Measurements from ENCODE around the gene TCF3. TPM values are rescaled to one million over a fixed set of nuclear protein-coding genes. Genes with fewer than 3 reads are reported as not detected.
A peak's percentile ranks its signal among the peaks of the same experiment; 100 is the strongest.

Gene TCF3
- total RNA-seq, 1 donor from 2014 or later: 123 TPM

DNA sequence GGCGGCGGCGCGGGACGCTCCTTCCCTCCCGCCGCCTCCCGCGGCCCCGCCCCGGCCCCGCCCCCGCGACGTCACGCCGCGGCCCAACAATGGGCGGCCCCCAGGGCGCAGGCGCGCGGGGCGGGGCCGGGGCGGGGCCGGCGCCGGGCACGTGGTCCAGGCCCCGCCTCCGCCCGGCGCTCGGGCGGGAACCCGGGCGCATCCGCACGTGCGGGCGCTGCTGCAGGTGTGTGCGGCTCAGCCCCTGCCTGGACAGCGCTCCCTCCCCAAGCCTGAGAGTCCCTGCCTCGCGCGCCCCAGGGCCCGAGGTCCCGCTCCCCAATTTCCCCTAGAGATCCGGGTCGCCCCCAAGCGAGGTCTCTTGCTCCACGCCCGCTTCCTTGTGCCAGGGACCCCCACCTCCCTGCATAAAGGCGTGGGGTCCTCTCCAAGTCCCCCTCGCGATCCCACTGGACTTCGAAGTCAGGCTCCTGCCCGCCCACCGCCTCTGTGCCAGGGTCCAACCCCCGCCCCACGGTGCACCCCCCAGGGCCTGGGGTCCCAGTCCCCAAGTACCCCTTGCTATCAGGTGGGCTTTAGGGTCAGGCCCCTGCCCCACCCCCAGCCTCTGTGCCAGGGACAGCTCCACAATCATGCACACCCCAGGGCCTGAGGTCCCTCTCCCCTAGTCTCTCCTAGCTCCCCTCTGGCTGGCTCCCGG is 83.9 kb downstream of the TCF3 start, which contains the start of gene MEX3D:
Gene MEX3D, minus strand, starts transcription at position 6 of the 700 bp plus-strand sequence. CDS start 267 bp downstream, outside the sequence.
- TF ChIP-seq, protein P1, sequence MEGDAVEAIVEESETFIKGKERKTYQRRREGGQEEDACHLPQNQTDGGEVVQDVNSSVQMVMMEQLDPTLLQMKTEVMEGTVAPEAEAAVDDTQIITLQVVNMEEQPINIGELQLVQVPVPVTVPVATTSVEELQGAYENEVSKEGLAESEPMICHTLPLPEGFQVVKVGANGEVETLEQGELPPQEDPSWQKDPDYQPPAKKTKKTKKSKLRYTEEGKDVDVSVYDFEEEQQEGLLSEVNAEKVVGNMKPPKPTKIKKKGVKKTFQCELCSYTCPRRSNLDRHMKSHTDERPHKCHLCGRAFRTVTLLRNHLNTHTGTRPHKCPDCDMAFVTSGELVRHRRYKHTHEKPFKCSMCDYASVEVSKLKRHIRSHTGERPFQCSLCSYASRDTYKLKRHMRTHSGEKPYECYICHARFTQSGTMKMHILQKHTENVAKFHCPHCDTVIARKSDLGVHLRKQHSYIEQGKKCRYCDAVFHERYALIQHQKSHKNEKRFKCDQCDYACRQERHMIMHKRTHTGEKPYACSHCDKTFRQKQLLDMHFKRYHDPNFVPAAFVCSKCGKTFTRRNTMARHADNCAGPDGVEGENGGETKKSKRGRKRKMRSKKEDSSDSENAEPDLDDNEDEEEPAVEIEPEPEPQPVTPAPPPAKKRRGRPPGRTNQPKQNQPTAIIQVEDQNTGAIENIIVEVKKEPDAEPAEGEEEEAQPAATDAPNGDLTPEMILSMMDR (IDR thresholded peaks at IDR 0.05; ENCODE audit: insufficient read depth, low read length, poor library complexity, severe bottlenecking): no peak

GRCh38 chr19:1567848-1568227 is 84.6 kb downstream of the TCF3 start:
- Histone ChIP-seq H3K4me3 (ENCODE audit: low read depth, low read length) (peak overlapping the region; percentile 93), H3K36me3 (ENCODE audit: control insufficient read depth, insufficient read depth, low read length) (no peaks in the 10 kb centered on the region), H3K27me3 (ENCODE audit: control insufficient read depth, insufficient read depth, low read length) (peaks cover 3% of the 10 kb centered on the region)
- TF ChIP-seq, protein P1 (IDR thresholded peaks at IDR 0.05; ENCODE audit: insufficient read depth, low read length, poor library complexity, severe bottlenecking): no peak
- DNase-seq (ENCODE audit: low read depth): no peak

More for the DNA sequence above, 83.9 kb downstream of the TCF3 start, which contains the start of gene MEX3D:
- no peaks in the 10 kb centered on the region for H3K36me3 ChIP-seq (ENCODE audit: control insufficient read depth, insufficient read depth, low read length)
- peak within 1 kb of the TSS; percentile 93 for H3K4me3 ChIP-seq (ENCODE audit: low read depth, low read length)
- DNase-seq (ENCODE audit: low read depth): no peak
- peaks cover 3% of the 10 kb centered on the region for H3K27me3 ChIP-seq (ENCODE audit: control insufficient read depth, insufficient read depth, low read length)

- H3K27me3 ChIP-seq (ENCODE audit: control insufficient read depth, insufficient read depth, low read length): peaks cover 3% of the 10 kb centered on the region
- H3K4me3 ChIP-seq (ENCODE audit: low read depth, low read length): peak overlapping the region; percentile 93
- H3K36me3 ChIP-seq (ENCODE audit: control insufficient read depth, insufficient read depth, low read length): no peaks in the 10 kb centered on the region
- TF ChIP-seq, protein P1 (IDR thresholded peaks at IDR 0.05; ENCODE audit: insufficient read depth, low read length, poor library complexity, severe bottlenecking): no peak
- DNase-seq (ENCODE audit: low read depth): no peak
Measured at GRCh38 chr19:1567116-1567847, 85.1 kb downstream of the TCF3 start.

GRCh38 chr19:1566392-1567115 is 85.9 kb downstream of the TCF3 start:
- DNase-seq (ENCODE audit: low read depth): peak; percentile 19
- TF ChIP-seq, protein P1 (IDR thresholded peaks at IDR 0.05; ENCODE audit: insufficient read depth, low read length, poor library complexity, severe bottlenecking): no peak
- Histone ChIP-seq H3K4me3 (ENCODE audit: low read depth, low read length) (peak overlapping the region; percentile 93), H3K27me3 (ENCODE audit: control insufficient read depth, insufficient read depth, low read length) (peaks cover 3% of the 10 kb centered on the region), H3K36me3 (ENCODE audit: control insufficient read depth, insufficient read depth, low read length) (peaks cover under 1% of the 10 kb centered on the region)

DNA sequence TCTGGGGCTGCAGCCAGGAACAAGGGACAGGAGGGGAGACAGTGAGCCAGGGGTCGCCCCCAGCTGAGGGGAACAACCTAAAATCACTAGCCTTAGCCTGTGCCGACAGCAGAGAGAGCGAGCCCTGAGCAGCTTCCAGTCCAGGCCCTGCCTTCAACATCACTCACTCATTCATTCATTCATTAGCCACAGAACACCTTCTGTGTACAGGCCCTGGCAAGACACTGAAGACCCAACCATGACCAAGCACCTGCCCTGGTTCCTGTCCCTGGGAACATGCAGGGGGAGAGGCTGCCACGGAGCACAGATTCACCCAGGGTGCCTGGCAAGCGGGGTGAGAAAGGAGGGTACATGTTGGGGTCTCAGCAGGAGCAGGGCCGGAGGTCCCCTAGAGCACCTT is 89.2 kb downstream of the TCF3 start:
- Histone ChIP-seq H3K36me3 (ENCODE audit: control insufficient read depth, insufficient read depth, low read length) (peaks cover 3% of the 10 kb centered on the region), H3K27me3 (ENCODE audit: control insufficient read depth, insufficient read depth, low read length) (no peaks in the 10 kb centered on the region), H3K4me3 (ENCODE audit: low read depth, low read length) (no peak overlapping the region)
- no peak for DNase-seq (ENCODE audit: low read depth)
- TF ChIP-seq, protein P1 (IDR thresholded peaks at IDR 0.05; ENCODE audit: insufficient read depth, low read length, poor library complexity, severe bottlenecking): no peak
